ENCODE measurements around the gene MAL.

MAL gene

DNA sequence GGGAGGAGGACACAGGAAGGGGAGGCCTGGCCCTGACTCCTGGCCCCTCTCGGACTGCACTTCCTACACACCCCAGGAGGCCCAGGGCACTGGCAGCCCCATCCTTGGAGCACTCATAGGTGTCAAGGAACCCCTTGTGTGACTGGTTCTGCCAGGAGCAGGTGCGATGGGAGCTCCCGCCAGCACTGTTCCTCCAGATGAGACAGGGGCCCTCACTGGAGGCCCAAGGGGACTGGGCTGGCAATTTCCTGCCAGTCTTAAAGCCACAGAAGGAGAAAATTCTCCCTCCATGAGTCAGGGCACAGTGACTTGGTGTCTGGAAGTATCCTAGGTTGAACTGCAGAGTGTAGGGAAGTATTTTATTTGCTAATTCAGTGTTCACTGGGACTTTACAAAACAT lies 42.8 kb upstream of the MAL start:
- no peaks in the 10 kb centered on the region for H3F3A ChIP-seq (ENCODE audit: low read depth)
- H3K4me2 ChIP-seq (ENCODE audit: low read depth, low read length, poor library complexity, severe bottlenecking): no peak overlapping the region
- no peaks in the 10 kb centered on the region for H3K79me2 ChIP-seq (ENCODE audit: insufficient read depth, low read length)
- no peaks in the 10 kb centered on the region for H3K27me3 ChIP-seq (ENCODE audit: insufficient read depth, low read length, poor library complexity, severe bottlenecking)
- TF ChIP-seq EZH2phosphoT487 (IDR thresholded peaks at IDR 0.05; ENCODE audit: borderline replicate concordance): no peak
- TF ChIP-seq, protein P1, sequence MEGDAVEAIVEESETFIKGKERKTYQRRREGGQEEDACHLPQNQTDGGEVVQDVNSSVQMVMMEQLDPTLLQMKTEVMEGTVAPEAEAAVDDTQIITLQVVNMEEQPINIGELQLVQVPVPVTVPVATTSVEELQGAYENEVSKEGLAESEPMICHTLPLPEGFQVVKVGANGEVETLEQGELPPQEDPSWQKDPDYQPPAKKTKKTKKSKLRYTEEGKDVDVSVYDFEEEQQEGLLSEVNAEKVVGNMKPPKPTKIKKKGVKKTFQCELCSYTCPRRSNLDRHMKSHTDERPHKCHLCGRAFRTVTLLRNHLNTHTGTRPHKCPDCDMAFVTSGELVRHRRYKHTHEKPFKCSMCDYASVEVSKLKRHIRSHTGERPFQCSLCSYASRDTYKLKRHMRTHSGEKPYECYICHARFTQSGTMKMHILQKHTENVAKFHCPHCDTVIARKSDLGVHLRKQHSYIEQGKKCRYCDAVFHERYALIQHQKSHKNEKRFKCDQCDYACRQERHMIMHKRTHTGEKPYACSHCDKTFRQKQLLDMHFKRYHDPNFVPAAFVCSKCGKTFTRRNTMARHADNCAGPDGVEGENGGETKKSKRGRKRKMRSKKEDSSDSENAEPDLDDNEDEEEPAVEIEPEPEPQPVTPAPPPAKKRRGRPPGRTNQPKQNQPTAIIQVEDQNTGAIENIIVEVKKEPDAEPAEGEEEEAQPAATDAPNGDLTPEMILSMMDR (conservative IDR thresholded peaks at IDR 0.05; ENCODE audit: low read length): no peak
- no peaks in the 10 kb centered on the region for H3K9me3 ChIP-seq (ENCODE audit: insufficient read depth, low read depth, low read length)
- H3K9ac ChIP-seq (ENCODE audit: low read depth, low read length, poor library complexity, severe bottlenecking): no peak overlapping the region
- H4K20me1 ChIP-seq (ENCODE audit: insufficient read depth, low read length, poor library complexity, severe bottlenecking): no peaks in the 10 kb centered on the region
- H3K4me3 ChIP-seq (ENCODE audit: low read length, poor library complexity, severe bottlenecking): no peak overlapping the region
- no peaks in the 10 kb centered on the region for H3K9me2 ChIP-seq (replicated peaks; ENCODE audit: low read depth, low read length)
- no peak overlapping the region for H2AFZ ChIP-seq (ENCODE audit: low read length)
- no peaks in the 10 kb centered on the region for H3K4me1 ChIP-seq (ENCODE audit: insufficient read depth, low read length, poor library complexity, severe bottlenecking)
- no peaks in the 10 kb centered on the region for H3K36me3 ChIP-seq (ENCODE audit: insufficient read depth, low read length)

DNA sequence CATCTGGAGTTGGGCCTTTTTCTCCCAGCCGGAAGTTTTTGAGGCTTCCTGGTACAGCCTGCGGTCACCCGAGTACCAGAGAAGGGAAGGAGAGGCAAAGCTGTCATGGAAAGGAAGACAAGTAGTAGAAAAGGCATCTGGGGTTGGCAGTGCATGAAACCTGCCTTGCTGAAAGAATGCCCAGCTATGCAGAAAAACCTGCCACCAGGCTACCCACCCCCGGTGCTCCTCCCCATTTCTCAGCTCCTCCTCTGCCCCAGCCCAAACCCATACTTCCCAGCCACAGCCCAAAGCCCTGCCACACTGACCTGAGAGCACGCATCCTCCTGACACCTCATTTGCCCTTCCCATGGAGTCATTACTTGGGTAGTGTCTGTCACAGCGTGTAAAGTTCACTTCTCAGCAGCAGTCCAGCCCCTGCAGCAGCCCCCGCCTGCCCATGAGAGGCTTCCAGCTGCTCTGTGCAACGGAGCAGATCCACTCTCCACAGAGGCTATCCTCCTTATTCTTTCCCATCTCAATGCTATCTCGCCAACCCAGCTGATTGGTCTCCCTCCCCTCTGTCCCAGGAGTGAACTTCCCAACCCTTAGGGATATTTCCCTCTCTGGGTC lies 40.4 kb upstream of the MAL start:
- Histone ChIP-seq H2AFZ (ENCODE audit: low read length) (no peak overlapping the region), H3K9me3 (ENCODE audit: insufficient read depth, low read depth, low read length) (no peaks in the 10 kb centered on the region), H3F3A (ENCODE audit: low read depth) (no peaks in the 10 kb centered on the region), H3K36me3 (ENCODE audit: insufficient read depth, low read length) (no peaks in the 10 kb centered on the region), H4K20me1 (ENCODE audit: insufficient read depth, low read length, poor library complexity, severe bottlenecking) (no peaks in the 10 kb centered on the region), H3K27me3 (ENCODE audit: insufficient read depth, low read length, poor library complexity, severe bottlenecking) (no peaks in the 10 kb centered on the region), H3K4me1 (ENCODE audit: insufficient read depth, low read length, poor library complexity, severe bottlenecking) (no peaks in the 10 kb centered on the region), H3K4me3 (ENCODE audit: low read length, poor library complexity, severe bottlenecking) (no peak overlapping the region), H3K4me2 (ENCODE audit: low read depth, low read length, poor library complexity, severe bottlenecking) (no peak overlapping the region), H3K9ac (ENCODE audit: low read depth, low read length, poor library complexity, severe bottlenecking) (no peak overlapping the region), H3K79me2 (ENCODE audit: insufficient read depth, low read length) (no peaks in the 10 kb centered on the region), H3K9me2 (replicated peaks; ENCODE audit: low read depth, low read length) (no peaks in the 10 kb centered on the region)
- TF ChIP-seq EZH2phosphoT487 (IDR thresholded peaks at IDR 0.05; ENCODE audit: borderline replicate concordance): no peak
- TF ChIP-seq, protein P1 (conservative IDR thresholded peaks at IDR 0.05; ENCODE audit: low read length): no peak

DNA sequence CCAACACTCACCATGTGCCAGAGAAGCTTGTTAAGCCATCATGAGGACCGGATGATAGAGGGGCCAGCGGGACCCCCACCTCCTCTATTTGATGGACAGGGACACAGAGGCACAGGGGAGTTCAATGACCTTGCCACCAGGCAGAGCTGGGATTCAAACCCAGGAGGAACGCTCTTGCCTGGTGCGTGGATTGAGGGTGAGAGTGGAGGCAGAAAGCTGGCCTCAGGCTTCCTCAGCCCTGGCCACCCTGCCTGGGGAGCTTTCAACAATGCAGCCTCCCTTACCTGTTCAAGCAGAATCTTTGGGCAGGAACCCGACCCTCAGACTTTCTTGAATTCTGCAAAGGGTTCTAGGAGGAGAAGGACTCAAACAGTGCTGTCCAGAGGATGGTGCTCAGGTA lies 39.9 kb upstream of the MAL start:
- Histone ChIP-seq H3K4me3 (ENCODE audit: low read length, poor library complexity, severe bottlenecking) (no peak overlapping the region), H2AFZ (ENCODE audit: low read length) (no peak overlapping the region), H3K9ac (ENCODE audit: low read depth, low read length, poor library complexity, severe bottlenecking) (no peak overlapping the region), H3F3A (ENCODE audit: low read depth) (no peaks in the 10 kb centered on the region), H3K36me3 (ENCODE audit: insufficient read depth, low read length) (no peaks in the 10 kb centered on the region), H3K79me2 (ENCODE audit: insufficient read depth, low read length) (no peaks in the 10 kb centered on the region), H3K4me1 (ENCODE audit: insufficient read depth, low read length, poor library complexity, severe bottlenecking) (no peaks in the 10 kb centered on the region), H4K20me1 (ENCODE audit: insufficient read depth, low read length, poor library complexity, severe bottlenecking) (no peaks in the 10 kb centered on the region), H3K27me3 (ENCODE audit: insufficient read depth, low read length, poor library complexity, severe bottlenecking) (no peaks in the 10 kb centered on the region), H3K9me2 (replicated peaks; ENCODE audit: low read depth, low read length) (no peaks in the 10 kb centered on the region), H3K4me2 (ENCODE audit: low read depth, low read length, poor library complexity, severe bottlenecking) (no peak overlapping the region), H3K9me3 (ENCODE audit: insufficient read depth, low read depth, low read length) (no peaks in the 10 kb centered on the region)
- TF ChIP-seq, protein P1 (conservative IDR thresholded peaks at IDR 0.05; ENCODE audit: low read length): no peak
- TF ChIP-seq EZH2phosphoT487 (IDR thresholded peaks at IDR 0.05; ENCODE audit: borderline replicate concordance): no peak
